Measurements from ENCODE around the gene ZBTB6. TPM values are rescaled to one million over a fixed set of nuclear protein-coding genes. Genes with fewer than 3 reads are reported as not detected.
A peak's percentile ranks its signal among the peaks of the same experiment; 100 is the strongest.

ZBTB6 gene
- total RNA-seq (2014; rRNA removed; shearing (Covaris generic)): 7.3 and 13.0 TPM in 2 replicates
- 9.9 and 13.8 TPM in 2 replicates for polyA plus RNA-seq (2015; cell fraction: cytosol; rRNA removed)
- 16.1 and 19.9 TPM in 2 replicates for polyA plus RNA-seq (2015; cell fraction: nucleus; rRNA removed)

- peak; percentile 89 for DNase-seq (ENCODE audit: low read depth)
Measured at GRCh38 chr9:122912964-122913673, at the start of gene ZBTB6. Gene ZBTB6 (minus strand): TSS chr9:122913323. CDS start chr9:122912072, 1,251 bp downstream.

GRCh38 chr9:122961139-122961538 lies 48.0 kb upstream of the ZBTB6 start:
- no peak for DNase-seq (ENCODE audit: low read depth)

- DNase-seq (ENCODE audit: low read depth): no peak
Measured at GRCh38 chr9:122955961-122956360, 42.8 kb upstream of the ZBTB6 start.

- peak; percentile 36 for DNase-seq (ENCODE audit: low read depth)
Measured at GRCh38 chr9:122954253-122954691, 41.1 kb upstream of the ZBTB6 start.

- no peak for DNase-seq (ENCODE audit: low read depth)
Measured at GRCh38 chr9:122951056-122951455, 37.9 kb upstream of the ZBTB6 start.

- DNase-seq (ENCODE audit: low read depth): no peak
Measured at GRCh38 chr9:122950263-122950662, 37.1 kb upstream of the ZBTB6 start.

GRCh38 chr9:122949696-122950095 lies 36.6 kb upstream of the ZBTB6 start:
- no peak for DNase-seq (ENCODE audit: low read depth)

- no peak for DNase-seq (ENCODE audit: low read depth)
Measured at GRCh38 chr9:122948313-122948712, 35.2 kb upstream of the ZBTB6 start.

- DNase-seq (ENCODE audit: low read depth): no peak
Measured at GRCh38 chr9:122946461-122947005, 33.4 kb upstream of the ZBTB6 start.

GRCh38 chr9:122944960-122945888 lies 32.1 kb upstream of the ZBTB6 start:
- DNase-seq (ENCODE audit: low read depth): no peak

- no peak for DNase-seq (ENCODE audit: low read depth)
Measured at GRCh38 chr9:122941582-122942234, 28.6 kb upstream of the ZBTB6 start.

- peak; percentile 96 for DNase-seq (ENCODE audit: low read depth)
Measured at GRCh38 chr9:122940749-122941581, 27.8 kb upstream of the ZBTB6 start, which contains the start of gene RABGAP1. Gene RABGAP1 (plus strand): TSS chr9:122941020. CDS start chr9:122957060, 16,040 bp downstream.

GRCh38 chr9:122940454-122940748 lies 27.3 kb upstream of the ZBTB6 start:
- DNase-seq (ENCODE audit: low read depth): no peak

- no peak for DNase-seq (ENCODE audit: low read depth)
Measured at GRCh38 chr9:122939601-122940000, 26.5 kb upstream of the ZBTB6 start.

- no peak for DNase-seq (ENCODE audit: low read depth)
Measured at GRCh38 chr9:122936883-122937282, 23.8 kb upstream of the ZBTB6 start.

GRCh38 chr9:122936464-122936863 lies 23.3 kb upstream of the ZBTB6 start:
- DNase-seq (ENCODE audit: low read depth): no peak

- DNase-seq (ENCODE audit: low read depth): peak; percentile 94
Measured at GRCh38 chr9:122931226-122932121, 18.4 kb upstream of the ZBTB6 start, which contains the start of gene ZBTB26. Gene ZBTB26 (minus strand): TSS chr9:122931512. CDS start chr9:122919934, 11,578 bp downstream.

- no peak for DNase-seq (ENCODE audit: low read depth)
Measured at GRCh38 chr9:122930541-122931225, 17.6 kb upstream of the ZBTB6 start.
